H1 (cell line): ENCODE data around the gene NXN. TPM values are rescaled to one million over a fixed set of nuclear protein-coding genes. Genes with fewer than 3 reads are reported as not detected.

ENCODE experiments used
- CTCF ChIA-PET: fragments of 300-600 bp; sonication (Branson Sonifier 250); formaldehyde crosslinking; loops from one replicate; lab custom pipeline; 2021; ENCODE audit not compliant: partially characterized antibody; lab: Charles Lee
- POLR2A ChIA-PET: fragments of 300-600 bp; sonication (Branson Sonifier 250); formaldehyde crosslinking; loops from one replicate; lab custom pipeline; 2021; ENCODE audit warnings: inconsistent platforms; ENCODE audit not compliant: partially characterized antibody; lab: Charles Lee
- DNase-seq, 2 experiments: peaks; one replicate each; pipeline versions ENCODE4 v3.0.0 to v3.0.0-alpha.2; 2010 to 2022; ENCODE audit warnings: low spot score in 2 of 2, low read depth in 1 of 2, mixed read lengths in 1 of 2
- FAIRE-seq: peaks from 2 replicates; lab custom pipeline; 2011; peaks lifted over from hg19 to GRCh38; lab: Jason Lieb, UNC
- H2AFZ ChIP-seq: 2 replicates; pipeline ENCODE4 v1.8.1; 2012; ENCODE audit warnings: low read length, inconsistent platforms
- H2AK5ac ChIP-seq: 2 replicates; pipeline ENCODE4 v1.6.1; 2013; ENCODE audit warnings: low read depth, low read length
- H2BK120ac ChIP-seq: replicated peaks from 2 replicates; pipeline ENCODE3; 2013; ENCODE audit warnings: low read depth, low read length, inconsistent platforms
- H2BK12ac ChIP-seq: 2 replicates; pipeline ENCODE4 v1.6.1; 2013; ENCODE audit warnings: low read depth, low read length
- H2BK15ac ChIP-seq: 2 replicates; pipeline ENCODE4 v1.6.1; 2013; ENCODE audit warnings: low read length
- H2BK20ac ChIP-seq: 2 replicates; pipeline ENCODE4 v1.6.1; 2013; ENCODE audit warnings: low read length
- H2BK5ac ChIP-seq: 2 replicates; pipeline ENCODE4 v1.6.1; 2013; ENCODE audit warnings: low read depth, low read length
- H3K14ac ChIP-seq: 2 replicates; pipeline ENCODE4 v1.6.1; 2013; ENCODE audit warnings: inconsistent platforms; ENCODE audit not compliant: insufficient read length
- H3K18ac ChIP-seq: 2 replicates; pipeline ENCODE4 v1.6.1; 2013; ENCODE audit warnings: low read length; ENCODE audit errors: extremely low read depth
- H3K23ac ChIP-seq: 2 replicates; pipeline ENCODE4 v1.6.1; 2013; ENCODE audit warnings: inconsistent platforms; ENCODE audit not compliant: insufficient read length
- H3K23me2 ChIP-seq: 2 replicates; pipeline ENCODE4 v1.6.1; 2013; ENCODE audit warnings: low read depth, low read length
- H3K27ac ChIP-seq: 2 replicates; pipeline ENCODE4 v1.6.1; 2011; ENCODE audit warnings: low read depth, low read length, inconsistent platforms
- H3K27me3 ChIP-seq, 4 experiments: replicated peaks in 1 of 4; 1 replicate in 1 of 4; 2 replicates in 3 of 4; pipeline versions ENCODE4 v1.6.1 to v1.8.1; 2011 to 2013; ENCODE audit warnings: low read length in 3 of 4, mild to moderate bottlenecking in 3 of 4, inconsistent platforms in 2 of 4, mixed read lengths in 2 of 4, moderate library complexity in 1 of 4; ENCODE audit not compliant: control insufficient read depth in 3 of 4, insufficient read depth in 3 of 4; ENCODE audit errors: extremely low read depth in 1 of 4
- H3K36me3 ChIP-seq, 4 experiments: 2 replicates each; pipeline versions ENCODE4 v1.6.1 to v1.8.1; 2011 to 2013; ENCODE audit warnings: mild to moderate bottlenecking in 4 of 4, low read length in 3 of 4, moderate library complexity in 2 of 4, control low read depth in 1 of 4, inconsistent platforms in 1 of 4; ENCODE audit not compliant: insufficient read depth in 4 of 4, control insufficient read depth in 2 of 4
- H3K4ac ChIP-seq: replicated peaks from 2 replicates; pipeline ENCODE3; 2013; ENCODE audit warnings: low read length, low read depth, mixed read lengths, inconsistent platforms; ENCODE audit not compliant: insufficient read length
- H3K4me1 ChIP-seq, 4 experiments: replicated peaks in 1 of 4; 1 replicate in 1 of 4; 2 replicates in 3 of 4; pipeline versions ENCODE4 v1.6.1 to v1.8.1; 2011 to 2013; ENCODE audit warnings: low read length in 3 of 4, inconsistent platforms in 2 of 4, mixed read lengths in 1 of 4; ENCODE audit not compliant: insufficient read depth in 4 of 4, control insufficient read depth in 3 of 4
- H3K4me2 ChIP-seq, 2 experiments: 2 replicates each; pipeline versions ENCODE4 v1.6.1 to v1.8.1; 2011 to 2013; ENCODE audit warnings: low read depth in 2 of 2, low read length in 2 of 2, control low read depth in 1 of 2, inconsistent platforms in 1 of 2, mild to moderate bottlenecking in 1 of 2; ENCODE audit not compliant: insufficient read depth in 1 of 2
- H3K4me3 ChIP-seq, 4 experiments: fragments of 200-600, 300-600 bp in 1 of 4; sonication (generic), shearing (Covaris generic), sonication (Bioruptor Twin) in 1 of 4; 2 replicates each; pipeline versions ENCODE4 v1.5.1 to v1.8.1; 2011 to 2016; ENCODE audit warnings: low read length in 4 of 4, low read depth in 3 of 4, control low read depth in 2 of 4, inconsistent platforms in 2 of 4, mild to moderate bottlenecking in 2 of 4, mixed read lengths in 1 of 4, moderate library complexity in 1 of 4; ENCODE audit not compliant: insufficient read depth in 2 of 4; ENCODE audit errors: extremely low read depth in 1 of 4
- H3K56ac ChIP-seq: replicated peaks from 2 replicates; pipeline ENCODE3; 2013; ENCODE audit warnings: low read depth, mild to moderate bottlenecking, mixed read lengths, low read length, inconsistent platforms; ENCODE audit not compliant: insufficient read length
- H3K79me1 ChIP-seq: 2 replicates; pipeline ENCODE4 v1.6.1; 2013; ENCODE audit warnings: low read depth, low read length, control low read depth
- H3K79me2 ChIP-seq, 2 experiments: 2 replicates each; pipeline versions ENCODE4 v1.6.1 to v1.8.1; 2012 to 2013; ENCODE audit warnings: low read length in 2 of 2, mild to moderate bottlenecking in 2 of 2, inconsistent platforms in 1 of 2; ENCODE audit not compliant: insufficient read depth in 2 of 2, control insufficient read depth in 1 of 2
- H3K9ac ChIP-seq, 4 experiments: replicated peaks in 1 of 4; 1 replicate in 1 of 4; 2 replicates in 3 of 4; pipeline versions ENCODE4 v1.6.1 to v1.8.1; 2011 to 2013; ENCODE audit warnings: low read depth in 3 of 4, low read length in 3 of 4, control low read depth in 2 of 4, mild to moderate bottlenecking in 2 of 4, moderate library complexity in 2 of 4, inconsistent platforms in 1 of 4; ENCODE audit errors: extremely low read depth in 1 of 4
- H3K9me3 ChIP-seq, 2 experiments: 2 replicates each; pipeline versions ENCODE4 v1.6.1 to v1.8.1; 2012 to 2013; ENCODE audit warnings: mild to moderate bottlenecking in 2 of 2, moderate library complexity in 2 of 2, control low read depth in 1 of 2, inconsistent platforms in 1 of 2, low read depth in 1 of 2, low read length in 1 of 2, mixed read lengths in 1 of 2; ENCODE audit not compliant: insufficient read depth in 2 of 2
- H4K20me1 ChIP-seq, 2 experiments: replicated peaks in 1 of 2; 2 replicates each; pipeline versions ENCODE3 to v1.8.1; 2011 to 2013; ENCODE audit warnings: inconsistent platforms in 2 of 2, low read length in 2 of 2, mild to moderate bottlenecking in 1 of 2; ENCODE audit not compliant: insufficient read depth in 2 of 2, control insufficient read depth in 1 of 2
- H4K5ac ChIP-seq: 2 replicates; pipeline ENCODE4 v1.6.1; 2013; ENCODE audit warnings: low read length, low read depth, mixed read lengths, inconsistent platforms; ENCODE audit not compliant: insufficient read length
- H4K8ac ChIP-seq: 2 replicates; pipeline ENCODE4 v1.8.0; 2013; ENCODE audit warnings: mild to moderate bottlenecking, moderate library complexity, low read length, inconsistent platforms; ENCODE audit not compliant: insufficient read depth; ENCODE audit errors: extremely low read depth
- H4K91ac ChIP-seq: replicated peaks from 2 replicates; pipeline ENCODE3; 2013; ENCODE audit warnings: low read length, mixed read lengths, inconsistent platforms; ENCODE audit not compliant: insufficient read length
- EZH2 ChIP-seq: fragments of 200-600 bp; sonication (generic); IDR thresholded peaks from 2 replicates; pipeline ENCODE4 v1.7.1; 2012; ENCODE audit warnings: low read depth, mild to moderate bottlenecking, moderate library complexity, low read length, inconsistent platforms; ENCODE audit not compliant: severe bottlenecking
- FOSL1 ChIP-seq: IDR thresholded peaks from 2 replicates; pipeline ENCODE4 v1.6.1; 2011; ENCODE audit warnings: mild to moderate bottlenecking, low read depth, low read length, moderate library complexity; ENCODE audit not compliant: insufficient read depth
- HDAC2 ChIP-seq, 2 experiments: fragments of 300-600 bp in 1 of 2; sonication (generic) in 1 of 2; IDR thresholded peaks; 2 replicates each; pipeline ENCODE4 v1.6.1; 2011 to 2012; ENCODE audit warnings: low read depth in 2 of 2, low read length in 2 of 2, mild to moderate bottlenecking in 2 of 2, moderate library complexity in 2 of 2, borderline replicate concordance in 1 of 2, inconsistent platforms in 1 of 2
- JUN ChIP-seq: IDR thresholded peaks from 2 replicates; pipeline ENCODE4 v1.6.1; 2011; ENCODE audit warnings: low read depth, mild to moderate bottlenecking, improper control_type of control experiment, low read length
- JUND ChIP-seq: IDR thresholded peaks from 2 replicates; pipeline ENCODE4 v1.6.1; 2011; ENCODE audit warnings: mild to moderate bottlenecking, improper control_type of control experiment, low read length
- KDM4A ChIP-seq: IDR thresholded peaks from one replicate; pipeline ENCODE4 v1.7.1; 2012; ENCODE audit warnings: low read depth, mild to moderate bottlenecking, moderate library complexity, low read length, inconsistent platforms; ENCODE audit not compliant: severe bottlenecking
- MAFK ChIP-seq: IDR thresholded peaks from 2 replicates; pipeline ENCODE4 v1.6.1; 2012; ENCODE audit warnings: low read depth, mild to moderate bottlenecking, improper control_type of control experiment, low read length
- SP2 ChIP-seq: IDR thresholded peaks from 2 replicates; pipeline ENCODE4 v1.6.1; 2012; ENCODE audit warnings: mild to moderate bottlenecking, low read length, inconsistent platforms
- SRF ChIP-seq: IDR thresholded peaks from 2 replicates; pipeline ENCODE4 v1.6.1; 2011; ENCODE audit warnings: mild to moderate bottlenecking, low read depth, low read length, moderate library complexity
- TAF1 ChIP-seq: IDR thresholded peaks from 2 replicates; pipeline ENCODE4 v1.6.1; 2011; ENCODE audit warnings: mild to moderate bottlenecking, low read depth, low read length
- TCF12 ChIP-seq: IDR thresholded peaks from 2 replicates; pipeline ENCODE4 v1.6.1; 2011; ENCODE audit warnings: low read depth, mild to moderate bottlenecking, low read length
- WGBS, 2 experiments: shearing (Covaris generic) in 1 of 2; methylation state at CpG; one replicate each; pipeline versions ENCODE4 v1.1.6 to v1.1.7; 2013 to 2015; ENCODE audit warnings: low lambda C conversion rate in 2 of 2, mixed read lengths in 2 of 2, inconsistent platforms in 1 of 2, low coverage in 1 of 2, missing lambda C conversion rate in 1 of 2; ENCODE audit not compliant: insufficient replicate concordance in 2 of 2, insufficient coverage in 1 of 2, insufficient read length in 1 of 2; ENCODE audit errors: extremely low coverage in 1 of 2, missing lambda C conversion rate in 1 of 2; 5-methylcytosine and 5-hydroxymethylcytosine counted together
- polyA plus RNA-seq, 7 experiments: library from polyadenylated mRNA; depleted of rRNA in 3 of 7; stranded (reverse) in 5 of 7; unstranded in 2 of 7; fragments of >200 nt in 5 of 7; fragments of 200-250 nt in 2 of 7; gene quantifications; 1 replicate in 5 of 7; 2 replicates in 1 of 7; 4 replicates in 1 of 7; pipeline versions ENCODE4 v1.2.1 to v1.2.3, GENCODE V29; 2011 to 2013; ENCODE audit warnings: missing spikeins in 2 of 7, mixed read lengths in 2 of 7
- total RNA-seq: library from RNA; stranded (reverse); fragmentation: NEBNext Ultra II Directional; extraction: Animal tissue kit (Norgen Biotek cat#: 25700); gene quantifications from 2 replicates; pipeline ENCODE4 v1.2.1, GENCODE V29; 2021

Gene NXN
- total and polyA plus RNA-seq, 2 of the 8 experiments (the other 6 are each of a cell fraction or from before 2014, with no cell fraction given): 94.1 to 107 TPM

DNA sequence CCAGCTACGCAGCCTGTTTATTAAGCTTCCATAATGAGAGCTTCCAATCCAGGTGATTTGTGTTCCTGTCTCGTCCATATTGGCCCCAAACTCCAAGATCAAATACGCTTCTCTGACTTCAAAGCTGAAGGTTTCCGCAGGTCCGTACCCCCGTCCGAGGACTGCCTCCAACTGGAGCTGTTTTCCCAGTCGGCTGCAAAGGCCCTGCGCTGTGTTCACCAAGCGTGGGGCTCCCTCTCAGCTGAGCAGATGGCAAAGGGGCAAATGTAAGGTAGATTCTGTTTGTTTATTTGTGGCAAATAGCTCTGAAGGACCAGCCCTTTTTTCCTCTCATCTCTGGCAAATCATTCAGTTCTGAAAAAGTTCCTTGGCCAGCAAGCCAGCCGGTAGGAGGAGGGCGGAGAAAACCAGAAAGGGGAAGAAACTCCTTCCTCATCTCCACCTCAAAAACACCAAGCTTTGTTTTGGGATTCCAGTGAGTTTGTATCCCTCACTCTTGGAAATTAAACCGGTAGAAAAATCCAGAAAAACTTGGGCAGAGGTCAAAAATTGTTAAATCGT, 35.2 kb downstream of the NXN start:
- H2AK5ac ChIP-seq: no peak overlapping the region
- no peak for TF ChIP-seq JUN
- TF ChIP-seq EZH2: no peak
- TF ChIP-seq FOSL1: no peak
- TF ChIP-seq HDAC2 (IDR thresholded peaks at IDR 0.05; ENCODE audit: borderline replicate concordance in 1 of 2, low read depth in 2 of 2, low read length in 2 of 2): no peak
- no peak for TF ChIP-seq JUND
- no peak for TF ChIP-seq TAF1
- TF ChIP-seq KDM4A: no peak
- no peak for TF ChIP-seq TCF12
- no peak for TF ChIP-seq SRF
- no peak for TF ChIP-seq MAFK
- no peak for TF ChIP-seq SP2
- TF ChIP-seq, all 59 proteins: peak for 0
- CTCF ChIA-PET: interaction anchor here (0.6 to 1.6 kb wide), 6 partner anchors 14 to 738 kb away, joined by 3 to 7 read pairs (median 3); no protein-coding TSS in a partner anchor
- H3K4me2 ChIP-seq: no peak overlapping the region
- peak overlapping the region; percentile 1 for H4K5ac ChIP-seq
- POLR2A ChIA-PET: interaction anchor here (0.8 to 1.9 kb wide), 3 partner anchors 9 to 36 kb away, joined by 4 to 9 read pairs (median 5); partner anchors contain the start of gene NXN
- FAIRE-seq (no peak), DNase-seq (no peak)
- H2BK5ac ChIP-seq: no peak overlapping the region
- no peak overlapping the region for H2BK20ac ChIP-seq
- H4K8ac ChIP-seq: no peak overlapping the region; the same call in 1 of the 2 replicates
- 84% methylated on average over 14 of the region's 14 CpGs; no CpG with 5 or more reads in 1 of the 2 experiments for WGBS, 2 experiments
- no peak overlapping the region for H4K91ac ChIP-seq
- no peaks in the 10 kb centered on the region for H3K9me3 ChIP-seq
- no peak overlapping the region for H3K27ac ChIP-seq
- H3K56ac ChIP-seq: no peak overlapping the region
- H3K14ac ChIP-seq: no peak overlapping the region
- no peaks in the 10 kb centered on the region for H3K36me3 ChIP-seq
- H3K79me1 ChIP-seq: no peaks in the 10 kb centered on the region; the same call in 1 of the 2 replicates
- H3K9ac ChIP-seq: no peak overlapping the region; a peak in 1 of 7 replicates
- H4K20me1 ChIP-seq: peaks cover 0 to 6% of the 10 kb centered on the region in 2 experiments
- no peak overlapping the region for H2BK120ac ChIP-seq
- no peak overlapping the region for H2BK15ac ChIP-seq
- H3K4me1 ChIP-seq: peaks cover 0 to 6% (median 4%) of the 10 kb centered on the region in 4 experiments; a peak in 3 of 7 replicates
- no peak overlapping the region for H3K4ac ChIP-seq
- no peak overlapping the region for H2AFZ ChIP-seq
- no peak overlapping the region for H3K23ac ChIP-seq
- peaks cover 0 to 49% of the 10 kb centered on the region in 2 experiments; a peak in 2 of 4 replicates for H3K79me2 ChIP-seq
- no peak overlapping the region for H3K18ac ChIP-seq
- no peak overlapping the region for H2BK12ac ChIP-seq
- H3K23me2 ChIP-seq: no peaks in the 10 kb centered on the region
- H3K27me3 ChIP-seq: no peaks in the 10 kb centered on the region
- H3K4me3 ChIP-seq: no peak overlapping the region
